Ovary (tissue), 3 donors: ENCODE data around the gene DAP.

Experiments
- EP300 ChIP-seq: sonication (generic); formaldehyde crosslinking; IDR thresholded peaks from one replicate; pipeline ENCODE4 v1.6.1; 2017; ENCODE audit warnings: antibody characterized with exemption
- POLR2A ChIP-seq: fragments of 450-650 bp; IDR thresholded peaks from one replicate; pipeline ENCODE4 v1.6.1; 2017; ENCODE audit warnings: antibody characterized with exemption, mild to moderate bottlenecking, moderate library complexity
- TF ChIP-seq, protein P1 (sequence below), 3 donors: fragments of 450-650 bp in 2 of 3; fragments of 200-600 bp in 1 of 3; IDR thresholded peaks; one replicate each; pipeline versions ENCODE4 v1.5.1 to v1.8.0; 2016 to 2022; ENCODE audit warnings: antibody characterized with exemption in 3 of 3, mild to moderate bottlenecking in 1 of 3
- donor health status: DM: no; HTN: no; CAD: no.

DNA sequence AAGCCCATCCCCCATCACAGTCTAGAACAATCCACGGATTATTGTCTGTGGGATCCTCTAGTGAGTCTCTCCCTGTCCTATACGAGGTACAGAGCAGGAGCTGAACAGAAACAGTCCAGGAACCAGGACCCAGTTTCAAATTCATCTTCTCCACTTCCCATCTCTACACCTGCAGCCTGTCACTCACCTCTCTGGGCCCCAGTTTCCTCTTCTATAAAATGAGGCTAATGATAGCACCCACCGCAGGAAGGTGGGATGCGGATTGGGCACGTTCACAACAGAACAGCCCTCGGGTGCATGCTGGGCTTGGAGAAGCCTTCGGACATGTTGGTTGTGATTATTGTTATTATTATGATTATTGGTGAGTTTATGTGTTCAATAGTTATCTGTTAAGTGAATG lies 118.7 kb downstream of the DAP start:
- TF ChIP-seq, protein P1, sequence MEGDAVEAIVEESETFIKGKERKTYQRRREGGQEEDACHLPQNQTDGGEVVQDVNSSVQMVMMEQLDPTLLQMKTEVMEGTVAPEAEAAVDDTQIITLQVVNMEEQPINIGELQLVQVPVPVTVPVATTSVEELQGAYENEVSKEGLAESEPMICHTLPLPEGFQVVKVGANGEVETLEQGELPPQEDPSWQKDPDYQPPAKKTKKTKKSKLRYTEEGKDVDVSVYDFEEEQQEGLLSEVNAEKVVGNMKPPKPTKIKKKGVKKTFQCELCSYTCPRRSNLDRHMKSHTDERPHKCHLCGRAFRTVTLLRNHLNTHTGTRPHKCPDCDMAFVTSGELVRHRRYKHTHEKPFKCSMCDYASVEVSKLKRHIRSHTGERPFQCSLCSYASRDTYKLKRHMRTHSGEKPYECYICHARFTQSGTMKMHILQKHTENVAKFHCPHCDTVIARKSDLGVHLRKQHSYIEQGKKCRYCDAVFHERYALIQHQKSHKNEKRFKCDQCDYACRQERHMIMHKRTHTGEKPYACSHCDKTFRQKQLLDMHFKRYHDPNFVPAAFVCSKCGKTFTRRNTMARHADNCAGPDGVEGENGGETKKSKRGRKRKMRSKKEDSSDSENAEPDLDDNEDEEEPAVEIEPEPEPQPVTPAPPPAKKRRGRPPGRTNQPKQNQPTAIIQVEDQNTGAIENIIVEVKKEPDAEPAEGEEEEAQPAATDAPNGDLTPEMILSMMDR (IDR thresholded peaks at IDR 0.05) = no peak
- TF ChIP-seq POLR2A (no peak), EP300 (no peak)
